Muscle layer of duodenum (tissue), 2 donors: ENCODE measurements around the gene SRPX.

Experiments used
- H3K27ac ChIP-seq: one replicate; pipeline ENCODE4 v1.7.0; 2013; ENCODE audit warnings: mild to moderate bottlenecking, low read length
- H3K27me3 ChIP-seq: one replicate; pipeline ENCODE4 v1.7.0; 2013; ENCODE audit warnings: low read depth, mild to moderate bottlenecking, control low read depth, low read length
- H3K36me3 ChIP-seq, 2 donors: one replicate each; pipeline ENCODE4 v1.7.0; 2013; ENCODE audit warnings: low read length in 2 of 2, control low read depth in 1 of 2, mild to moderate bottlenecking in 1 of 2; ENCODE audit not compliant: insufficient read depth in 2 of 2, control insufficient read depth in 1 of 2
- H3K4me1 ChIP-seq, 2 donors: one replicate each; pipeline ENCODE4 v1.7.0; 2013; ENCODE audit warnings: low read length in 2 of 2, mild to moderate bottlenecking in 2 of 2, control low read depth in 1 of 2, moderate library complexity in 1 of 2; ENCODE audit not compliant: insufficient read depth in 2 of 2, control insufficient read depth in 1 of 2
- H3K4me3 ChIP-seq, 2 donors: one replicate each; pipeline ENCODE4 v1.7.0; 2013; ENCODE audit warnings: low read length in 2 of 2, low read depth in 1 of 2, mild to moderate bottlenecking in 1 of 2
- H3K9me3 ChIP-seq, 2 donors: one replicate each; pipeline ENCODE4 v1.7.0; 2013; ENCODE audit warnings: low read length in 2 of 2, control low read depth in 1 of 2, mild to moderate bottlenecking in 1 of 2; ENCODE audit not compliant: control insufficient read depth in 1 of 2
- donor health status: healthy.

Gene SRPX

DNA sequence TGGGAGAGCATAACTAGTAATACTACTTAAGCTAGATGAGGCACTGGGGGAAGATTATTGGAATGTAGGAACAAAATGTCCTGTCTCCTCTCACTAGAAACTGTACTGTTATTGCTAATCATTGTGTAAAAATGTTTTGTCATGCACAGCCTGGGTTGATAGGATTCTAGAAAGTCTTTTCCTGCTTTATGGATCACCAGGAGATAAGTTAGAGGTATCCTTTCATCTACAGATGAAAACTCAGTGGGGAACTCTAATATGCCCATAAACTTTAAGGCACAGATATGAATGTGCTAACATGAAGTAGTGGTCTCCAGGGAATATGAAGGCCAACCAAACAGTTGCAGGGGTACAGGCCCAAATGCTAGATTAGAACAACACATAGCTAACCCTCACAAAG lies 57.5 kb downstream of the SRPX start:
- Histone ChIP-seq H3K36me3 (peaks cover 0 to 10% of the 10 kb centered on the region in 2 donors), H3K4me3 (no peak overlapping the region), H3K9me3 (no peaks in the 10 kb centered on the region), H3K27me3 (no peaks in the 10 kb centered on the region), H3K4me1 (no peaks in the 10 kb centered on the region), H3K27ac (no peak overlapping the region)

DNA sequence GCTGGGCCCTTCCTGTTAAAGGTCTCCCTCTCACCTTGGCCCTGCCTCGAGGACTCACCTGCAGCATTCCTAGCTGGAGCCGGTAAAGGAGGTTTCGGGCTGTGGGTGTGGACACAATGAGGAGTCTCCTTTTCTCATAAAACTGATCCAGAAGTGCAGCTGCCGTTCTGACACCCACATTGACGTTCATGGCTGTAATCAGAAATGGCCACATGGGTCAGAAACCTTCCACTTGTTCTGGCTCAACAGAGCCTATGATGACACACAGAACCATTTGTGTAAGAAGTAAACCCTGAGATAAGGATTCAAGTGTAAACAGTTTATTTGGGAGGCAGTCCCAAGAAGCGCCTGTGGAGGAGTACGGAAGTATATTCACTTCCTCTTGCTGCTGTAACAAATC lies 63.8 kb downstream of the SRPX start:
- no peak overlapping the region for H3K4me3 ChIP-seq
- H3K9me3 ChIP-seq = no peaks in the 10 kb centered on the region
- no peaks in the 10 kb centered on the region for H3K4me1 ChIP-seq
- H3K27ac ChIP-seq = no peak overlapping the region
- no peaks in the 10 kb centered on the region for H3K27me3 ChIP-seq
- peaks cover 0 to 21% of the 10 kb centered on the region in 2 donors for H3K36me3 ChIP-seq

DNA sequence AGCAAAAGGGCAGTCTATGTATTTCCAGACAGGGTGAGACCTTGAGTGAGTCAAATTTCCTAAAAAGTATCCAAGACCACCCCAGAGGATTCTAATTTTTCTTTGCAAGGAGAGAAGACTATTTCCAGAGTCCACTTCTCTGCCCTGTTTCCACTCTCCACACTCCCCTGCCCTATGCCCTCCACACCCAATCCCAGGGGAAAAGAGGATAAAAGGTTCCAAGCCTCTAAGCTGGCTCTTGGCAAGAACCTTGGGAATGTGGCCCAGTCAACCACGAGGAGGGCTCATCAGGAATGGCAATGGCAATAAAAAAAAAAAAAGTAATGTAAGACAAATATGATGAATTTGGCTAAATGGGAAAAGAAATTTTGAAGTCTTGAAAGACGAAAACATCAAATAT lies 65.9 kb downstream of the SRPX start:
- no peak overlapping the region for H3K4me3 ChIP-seq
- H3K27ac ChIP-seq = no peak overlapping the region
- no peaks in the 10 kb centered on the region for H3K9me3 ChIP-seq
- no peaks in the 10 kb centered on the region for H3K27me3 ChIP-seq
- H3K4me1 ChIP-seq = peaks cover 0 to 3% of the 10 kb centered on the region in 2 donors
- H3K36me3 ChIP-seq = peaks cover 0 to 17% of the 10 kb centered on the region in 2 donors

DNA sequence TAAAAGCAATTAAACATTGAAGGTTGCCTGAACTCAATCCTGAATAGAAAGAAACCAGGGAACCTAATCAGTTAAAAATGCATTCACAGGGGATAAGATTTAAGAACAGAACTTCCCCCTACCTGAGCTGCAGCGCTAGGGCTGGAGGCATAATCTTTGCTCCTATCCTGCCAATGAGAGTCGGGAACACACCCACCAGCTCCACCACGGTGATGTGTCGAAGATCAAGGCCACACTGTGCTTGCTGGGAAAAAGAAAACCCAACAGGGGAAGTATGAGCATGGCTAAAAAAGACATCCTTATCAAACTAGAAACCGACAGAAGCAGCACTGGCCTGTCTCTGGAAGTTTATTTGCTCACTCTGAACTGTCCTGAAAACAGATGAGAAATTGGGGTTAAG lies 66.3 kb downstream of the SRPX start:
- H3K36me3 ChIP-seq = peaks cover 0 to 12% of the 10 kb centered on the region in 2 donors
- H3K27ac ChIP-seq = no peak overlapping the region
- no peaks in the 10 kb centered on the region for H3K27me3 ChIP-seq
- H3K4me1 ChIP-seq = peaks cover 0 to 3% of the 10 kb centered on the region in 2 donors
- H3K9me3 ChIP-seq = no peaks in the 10 kb centered on the region
- no peak overlapping the region for H3K4me3 ChIP-seq

DNA sequence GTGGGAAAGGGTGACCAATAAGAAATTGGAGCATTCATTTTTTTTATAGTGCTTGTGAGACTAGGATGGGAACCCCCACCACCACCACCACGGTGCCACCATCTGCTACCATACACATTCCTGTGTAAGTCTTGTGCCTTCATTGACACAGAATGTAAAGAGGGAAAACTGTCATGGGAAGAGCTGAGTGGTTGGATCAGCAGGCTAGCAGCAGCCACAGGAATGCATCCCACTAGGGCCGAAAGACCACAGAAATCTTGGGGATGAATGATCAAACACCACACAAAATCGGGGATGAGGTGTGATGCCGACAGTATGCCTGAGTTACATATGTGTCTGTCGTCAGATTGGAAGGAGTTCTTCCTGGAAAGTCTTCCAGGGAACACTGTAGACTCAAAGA lies 69.2 kb downstream of the SRPX start:
- peaks cover 0 to 3% of the 10 kb centered on the region in 2 donors for H3K4me1 ChIP-seq
- peaks cover 0 to 5% of the 10 kb centered on the region in 2 donors for H3K36me3 ChIP-seq
- H3K27me3 ChIP-seq = no peaks in the 10 kb centered on the region
- H3K9me3 ChIP-seq = no peaks in the 10 kb centered on the region
- H3K4me3 ChIP-seq = no peak overlapping the region
- H3K27ac ChIP-seq = no peak overlapping the region

DNA sequence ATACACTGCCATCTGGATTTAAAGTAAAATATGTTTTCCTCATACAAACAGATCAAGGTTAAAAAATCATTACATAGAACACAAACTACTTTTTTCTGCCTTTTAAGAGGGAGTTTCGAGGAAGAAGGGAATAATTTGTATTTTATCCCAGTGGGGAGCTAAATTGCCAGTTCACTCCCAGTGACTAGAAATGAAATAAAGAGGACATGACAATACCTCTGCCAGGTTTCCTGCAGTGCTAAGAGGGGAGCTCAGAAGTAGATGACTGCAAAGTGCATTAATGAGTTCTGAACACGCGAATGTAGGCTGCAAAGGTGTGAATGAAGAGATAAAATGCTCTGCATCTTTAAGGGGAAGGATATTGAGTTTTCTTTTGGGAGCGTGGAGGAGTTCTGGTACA lies 69.7 kb downstream of the SRPX start:
- Histone ChIP-seq H3K4me3 (no peak overlapping the region), H3K4me1 (peaks cover 0 to 3% of the 10 kb centered on the region in 2 donors), H3K36me3 (peaks cover 0 to under 1% of the 10 kb centered on the region in 2 donors), H3K27me3 (no peaks in the 10 kb centered on the region), H3K9me3 (no peaks in the 10 kb centered on the region), H3K27ac (no peak overlapping the region)

DNA sequence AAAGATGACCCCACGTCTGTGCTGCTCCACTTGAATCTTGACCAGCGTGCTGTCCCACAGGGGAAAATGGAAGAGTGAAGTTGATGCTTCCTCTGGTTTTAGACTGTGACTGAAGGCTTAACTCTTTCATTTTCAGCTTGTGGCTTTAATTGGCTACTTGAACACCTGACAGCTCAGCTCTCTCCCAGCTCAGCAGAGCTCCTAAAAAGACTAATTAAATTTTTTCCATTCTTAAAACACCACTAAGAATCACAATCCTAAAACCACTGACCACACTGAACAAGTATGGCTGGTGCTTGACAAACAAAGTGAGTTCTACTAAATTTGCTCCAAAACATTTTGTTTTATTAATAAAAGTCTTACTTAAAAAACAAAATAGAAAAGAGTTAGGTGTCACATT lies 71.7 kb downstream of the SRPX start:
- H3K36me3 ChIP-seq = no peaks in the 10 kb centered on the region
- no peaks in the 10 kb centered on the region for H3K9me3 ChIP-seq
- no peak overlapping the region for H3K27ac ChIP-seq
- peaks cover 0 to 3% of the 10 kb centered on the region in 2 donors for H3K4me1 ChIP-seq
- no peaks in the 10 kb centered on the region for H3K27me3 ChIP-seq
- H3K4me3 ChIP-seq = no peak overlapping the region

DNA sequence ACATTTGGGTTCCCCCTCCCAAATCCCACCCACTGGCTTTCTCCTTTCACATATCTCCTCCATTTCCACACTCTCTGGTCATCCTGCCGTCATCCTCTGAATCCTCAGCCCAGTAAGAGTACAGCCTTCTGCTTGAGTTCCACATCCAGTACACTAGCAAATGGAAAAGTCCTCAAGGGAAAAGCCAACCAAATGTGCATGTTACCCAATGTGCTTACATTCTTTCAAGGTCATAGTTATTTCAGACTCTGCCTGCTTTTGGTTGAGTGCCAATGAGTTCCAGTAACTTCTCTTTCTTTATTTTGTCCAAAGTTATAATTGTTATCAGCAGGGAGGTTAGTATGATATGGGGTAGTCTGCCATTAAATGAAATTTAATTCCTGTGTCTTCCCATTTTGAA lies 78.1 kb downstream of the SRPX start:
- Histone ChIP-seq H3K27ac (no peak overlapping the region), H3K4me1 (peaks cover 0 to 5% of the 10 kb centered on the region in 2 donors), H3K9me3 (no peaks in the 10 kb centered on the region), H3K27me3 (no peaks in the 10 kb centered on the region), H3K4me3 (no peak overlapping the region), H3K36me3 (no peaks in the 10 kb centered on the region)

DNA sequence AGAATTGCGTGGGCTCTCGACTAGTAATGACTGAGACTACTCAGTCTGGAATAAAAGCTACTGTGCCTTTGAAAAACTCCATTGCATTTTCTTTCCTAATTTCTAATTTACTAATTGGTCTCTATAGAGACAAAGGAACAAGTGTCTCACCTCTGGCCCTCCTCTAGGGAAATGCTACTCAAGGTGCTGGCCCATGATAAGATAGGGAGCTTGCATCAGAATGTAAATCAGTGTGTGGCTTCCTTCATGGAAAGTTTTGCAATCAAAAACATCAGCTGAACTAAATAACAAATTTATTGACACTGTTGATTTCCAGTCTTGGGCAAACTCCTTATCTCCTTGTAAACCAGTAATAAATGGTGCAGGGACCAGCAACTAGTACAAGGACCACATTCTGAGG lies 81.8 kb downstream of the SRPX start:
- Histone ChIP-seq H3K9me3 (no peaks in the 10 kb centered on the region), H3K4me1 (peaks cover 0 to 5% of the 10 kb centered on the region in 2 donors), H3K36me3 (no peaks in the 10 kb centered on the region), H3K27me3 (no peaks in the 10 kb centered on the region), H3K27ac (no peak overlapping the region), H3K4me3 (no peak overlapping the region)

DNA sequence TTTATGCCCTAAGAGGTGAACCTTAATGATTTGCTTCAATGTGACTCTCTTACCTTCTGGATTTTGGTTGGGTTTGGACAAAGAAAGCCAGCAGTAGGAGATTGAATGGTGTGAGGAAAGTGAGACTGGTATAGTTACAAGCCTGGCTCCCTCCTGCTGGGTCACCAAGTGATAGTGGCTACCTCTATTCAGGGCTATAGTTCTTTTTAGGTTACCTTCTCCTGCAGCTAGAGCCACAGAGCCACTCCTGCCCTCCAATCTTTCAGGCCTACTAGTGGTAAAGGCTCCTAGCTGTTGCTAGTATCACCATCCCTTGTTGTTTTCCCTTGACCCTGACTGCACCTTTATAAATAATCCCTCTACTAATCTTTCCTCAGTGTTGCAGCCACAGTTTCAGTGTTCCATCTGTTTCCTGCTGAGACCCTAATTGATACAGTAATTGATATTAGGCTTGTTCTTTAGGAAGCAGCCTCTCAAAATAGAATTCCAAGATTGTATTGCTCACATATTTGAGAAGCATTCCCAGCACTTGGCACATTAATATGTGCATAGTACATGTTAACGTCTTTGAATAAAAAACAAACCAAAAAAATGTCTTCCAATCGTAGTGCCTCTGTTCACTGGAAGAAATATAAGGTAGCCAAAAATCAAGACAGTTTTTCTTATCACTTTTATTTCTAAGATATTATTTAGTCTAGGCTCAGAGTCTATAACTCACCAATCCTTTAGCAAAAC lies 82.3 kb downstream of the SRPX start:
- H3K4me1 ChIP-seq = peaks cover 0 to 5% of the 10 kb centered on the region in 2 donors
- no peaks in the 10 kb centered on the region for H3K36me3 ChIP-seq
- H3K27ac ChIP-seq = no peak overlapping the region
- H3K27me3 ChIP-seq = no peaks in the 10 kb centered on the region
- no peaks in the 10 kb centered on the region for H3K9me3 ChIP-seq
- no peak overlapping the region for H3K4me3 ChIP-seq

DNA sequence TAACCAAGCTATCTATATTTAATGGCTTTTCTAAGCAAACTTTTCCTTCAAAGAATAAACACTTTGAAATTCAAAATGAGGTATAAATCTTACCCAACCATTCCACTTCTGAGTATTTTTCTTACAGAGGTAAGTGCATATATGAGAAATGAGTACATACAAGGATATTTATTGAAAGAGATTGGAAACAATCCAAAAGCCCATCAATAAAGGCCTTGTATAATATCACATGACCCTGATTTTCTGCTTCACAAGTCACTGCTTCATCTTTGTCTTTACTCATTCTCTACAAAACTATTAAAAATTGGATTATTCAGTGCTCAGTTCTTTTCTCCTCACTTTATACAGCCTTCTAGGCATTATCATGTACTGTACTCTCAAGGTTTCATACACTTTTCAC lies 91.3 kb downstream of the SRPX start:
- H3K36me3 ChIP-seq = no peaks in the 10 kb centered on the region
- no peak overlapping the region for H3K4me3 ChIP-seq
- H3K27me3 ChIP-seq = no peaks in the 10 kb centered on the region
- no peak overlapping the region for H3K27ac ChIP-seq
- no peaks in the 10 kb centered on the region for H3K4me1 ChIP-seq
- no peaks in the 10 kb centered on the region for H3K9me3 ChIP-seq

DNA sequence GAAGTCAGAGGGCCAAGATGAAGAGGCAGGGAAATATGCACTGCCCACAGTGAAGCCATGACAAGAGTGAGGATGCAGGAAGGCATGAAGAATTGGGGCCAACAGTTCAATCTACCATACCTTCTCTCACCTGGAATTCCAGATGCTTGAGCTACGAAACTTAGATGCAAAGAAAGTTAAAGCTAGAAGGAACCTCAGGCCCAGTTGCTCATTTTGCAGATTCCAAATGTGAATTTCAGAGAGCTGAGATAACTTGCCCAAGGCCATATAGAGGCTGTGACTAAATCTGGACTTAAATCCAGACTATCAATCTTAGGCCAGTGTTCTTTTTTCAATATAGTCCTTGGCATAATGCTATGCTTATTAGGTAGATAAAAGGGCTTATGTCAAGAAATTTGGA lies 92.7 kb downstream of the SRPX start:
- no peaks in the 10 kb centered on the region for H3K4me1 ChIP-seq
- H3K27me3 ChIP-seq = no peaks in the 10 kb centered on the region
- no peaks in the 10 kb centered on the region for H3K36me3 ChIP-seq
- H3K4me3 ChIP-seq = no peak overlapping the region
- no peaks in the 10 kb centered on the region for H3K9me3 ChIP-seq
- no peak overlapping the region for H3K27ac ChIP-seq
